Stimulated activated CD8-positive, alpha-beta memory T cell treated with anti-CD3 and anti-CD28 coated beads, Interleukin-4, amount 100 ng/mL, for 1 hour (primary cell): ENCODE data around the gene MAP6D1.

Source experiments
- DNase-seq, 2 donors: peaks; one replicate each; pipeline ENCODE4 v3.0.0-alpha.2; 2020; ENCODE audit warnings: low read depth in 2 of 2, low spot score in 1 of 2

Gene MAP6D1

GRCh38 chr3:183825456-183826161 lies at the start of gene MAP6D1:
TSS of gene MAP6D1 (minus strand) at chr3:183825577. CDS start at chr3:183825547, 30 bp downstream.
- DNase-seq = no peak

DNA sequence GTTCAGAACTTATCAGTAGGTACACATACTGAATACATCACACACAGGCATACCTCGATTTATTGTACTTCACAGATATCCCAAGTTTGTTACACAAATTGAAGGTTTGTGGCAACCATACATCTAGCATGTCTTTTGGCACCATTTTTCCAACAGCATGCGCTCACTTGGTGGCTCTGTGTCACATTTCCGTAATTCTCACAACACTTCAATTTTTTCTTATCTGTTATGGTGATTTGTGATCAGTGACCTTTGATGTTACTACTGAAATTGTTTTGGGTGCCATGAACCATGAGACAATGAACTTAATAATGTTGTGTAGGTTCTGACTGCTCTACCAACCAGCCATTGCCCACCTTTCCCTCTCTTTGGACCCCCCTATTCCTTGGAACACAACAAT lies 48.5 kb upstream of the MAP6D1 start:
- no peak for DNase-seq

- DNase-seq = no peak
These were observed 46.2 kb upstream of the MAP6D1 start for GRCh38 chr3:183871541-183871940.

GRCh38 chr3:183870563-183870962 lies 45.2 kb upstream of the MAP6D1 start:
- no peak for DNase-seq

GRCh38 chr3:183868796-183869195 lies 43.4 kb upstream of the MAP6D1 start:
- no peak for DNase-seq

GRCh38 chr3:183862610-183863009 lies 37.2 kb upstream of the MAP6D1 start:
- no peak for DNase-seq

GRCh38 chr3:183857863-183858262 lies 32.5 kb upstream of the MAP6D1 start:
- no peak for DNase-seq

DNA sequence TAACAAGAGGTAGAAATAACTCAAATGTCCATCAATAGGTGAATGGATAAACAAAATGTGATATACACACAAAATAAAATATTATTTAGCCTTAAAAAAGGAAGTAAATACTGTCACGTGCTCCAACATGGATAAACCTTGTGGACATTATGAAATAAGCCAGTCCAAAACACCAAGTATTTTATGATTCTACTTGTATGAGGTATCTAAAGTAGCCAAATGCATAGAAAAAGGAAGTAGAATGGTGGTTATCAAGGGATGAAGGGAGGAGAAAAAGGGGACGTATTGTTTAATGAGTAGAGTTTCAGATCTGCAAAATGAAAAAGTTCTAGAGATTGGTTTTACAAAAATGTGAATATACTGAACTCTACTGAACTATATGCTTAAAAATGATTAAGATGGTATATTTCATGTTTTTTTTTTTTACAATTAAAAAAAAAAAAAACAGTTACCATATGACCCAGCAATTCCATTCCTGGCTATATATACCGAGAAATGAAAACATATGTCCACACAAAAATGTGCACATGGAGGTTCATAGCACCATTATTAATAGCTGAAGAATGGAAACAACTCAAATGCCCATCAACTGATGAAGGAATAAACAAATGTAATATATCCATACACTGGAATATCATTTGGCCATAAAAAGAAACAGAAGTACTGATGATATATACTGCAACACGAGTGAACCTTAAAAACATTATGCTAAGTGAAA lies 29.1 kb upstream of the MAP6D1 start:
- DNase-seq = no peak

- DNase-seq = no peak
These were observed 20.4 kb upstream of the MAP6D1 start for GRCh38 chr3:183845608-183846288.

GRCh38 chr3:183845090-183845489 lies 19.7 kb upstream of the MAP6D1 start:
- DNase-seq = no peak

DNA sequence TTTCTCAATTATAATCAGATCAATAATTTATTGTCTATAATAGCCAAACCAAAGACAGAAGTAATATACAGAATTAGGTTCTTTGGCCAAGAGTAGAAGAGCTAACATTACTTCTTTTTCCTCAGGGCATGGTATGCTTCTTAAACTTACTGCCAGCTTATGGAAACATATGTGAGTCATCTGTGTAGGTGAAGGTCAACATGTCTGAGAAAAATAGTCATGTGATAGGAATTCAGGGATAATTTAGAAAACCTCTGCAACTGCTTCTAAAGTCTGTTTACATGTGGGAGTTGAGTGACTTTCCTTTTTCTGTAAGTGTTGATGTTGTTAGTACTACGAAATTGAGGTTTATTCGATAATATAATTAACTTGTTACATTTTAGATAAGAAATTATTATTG lies 19.2 kb upstream of the MAP6D1 start:
- no peak for DNase-seq

- DNase-seq = no peak
These were observed 14.4 kb upstream of the MAP6D1 start for GRCh38 chr3:183839751-183840150.

DNA sequence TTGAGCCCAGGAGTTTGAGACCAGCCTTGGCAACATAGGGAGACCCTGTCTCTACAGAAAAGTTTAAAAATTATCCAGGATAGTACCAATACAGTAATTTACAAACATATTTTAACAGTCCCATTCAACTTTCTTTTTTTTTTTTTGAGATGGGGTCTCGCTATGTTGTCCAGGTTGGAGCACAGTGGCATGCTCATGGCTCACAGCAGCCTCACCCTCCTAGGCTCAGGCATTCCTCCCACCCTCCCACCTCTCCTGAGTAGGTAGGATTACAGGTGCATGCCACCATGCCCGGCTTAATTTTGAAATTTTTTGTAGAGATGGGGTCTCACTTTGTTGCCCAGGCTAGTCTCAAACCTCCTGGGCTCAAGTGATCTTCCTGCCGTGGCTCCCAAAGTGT lies 12.5 kb upstream of the MAP6D1 start:
- DNase-seq = no peak

DNA sequence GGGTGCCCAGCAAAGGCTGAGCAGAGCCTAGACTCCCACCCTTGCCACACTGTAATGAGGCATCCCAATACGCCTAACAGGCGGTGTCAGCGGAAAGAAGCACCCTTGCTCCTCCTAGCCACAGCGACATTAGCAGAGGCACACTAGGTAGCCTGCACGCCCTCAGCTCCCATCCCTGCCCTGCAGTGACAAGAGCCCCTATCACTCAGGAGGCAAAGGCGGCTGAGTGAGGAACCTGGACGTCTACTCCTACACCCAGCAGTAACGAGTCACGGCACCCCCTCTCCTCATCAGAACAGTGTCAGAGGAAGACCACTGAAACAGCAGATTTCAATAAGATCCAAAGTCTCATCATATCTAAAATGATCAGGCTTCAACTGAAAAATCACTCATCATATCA lies 12.0 kb upstream of the MAP6D1 start:
- no peak for DNase-seq

GRCh38 chr3:183833516-183833915 lies 8.1 kb upstream of the MAP6D1 start:
- DNase-seq = no peak

DNA sequence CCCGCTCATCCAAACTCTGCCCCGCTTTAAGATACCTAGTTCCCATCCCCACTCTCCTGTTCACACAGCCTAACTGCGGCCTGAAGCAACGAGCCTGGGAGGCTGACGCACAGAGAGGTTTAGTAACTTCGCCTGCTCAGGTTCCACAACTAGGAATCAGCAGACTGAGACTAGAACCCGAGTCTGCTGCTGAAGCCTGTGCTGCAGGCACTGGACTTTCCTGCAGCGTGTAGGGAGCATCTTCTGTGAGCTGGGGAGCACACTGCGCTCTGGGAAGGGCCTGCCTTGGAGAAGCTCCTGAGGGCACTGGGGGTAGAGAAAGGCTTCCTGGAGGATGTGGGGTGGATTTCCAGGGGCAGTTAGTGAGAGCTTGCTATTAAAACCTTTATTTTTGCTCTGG lies 4.8 kb upstream of the MAP6D1 start:
- DNase-seq = no peak

GRCh38 chr3:183829466-183829865 lies 4.1 kb upstream of the MAP6D1 start:
- no peak for DNase-seq

GRCh38 chr3:183828538-183828870 lies 3.1 kb upstream of the MAP6D1 start:
- DNase-seq = no peak

DNA sequence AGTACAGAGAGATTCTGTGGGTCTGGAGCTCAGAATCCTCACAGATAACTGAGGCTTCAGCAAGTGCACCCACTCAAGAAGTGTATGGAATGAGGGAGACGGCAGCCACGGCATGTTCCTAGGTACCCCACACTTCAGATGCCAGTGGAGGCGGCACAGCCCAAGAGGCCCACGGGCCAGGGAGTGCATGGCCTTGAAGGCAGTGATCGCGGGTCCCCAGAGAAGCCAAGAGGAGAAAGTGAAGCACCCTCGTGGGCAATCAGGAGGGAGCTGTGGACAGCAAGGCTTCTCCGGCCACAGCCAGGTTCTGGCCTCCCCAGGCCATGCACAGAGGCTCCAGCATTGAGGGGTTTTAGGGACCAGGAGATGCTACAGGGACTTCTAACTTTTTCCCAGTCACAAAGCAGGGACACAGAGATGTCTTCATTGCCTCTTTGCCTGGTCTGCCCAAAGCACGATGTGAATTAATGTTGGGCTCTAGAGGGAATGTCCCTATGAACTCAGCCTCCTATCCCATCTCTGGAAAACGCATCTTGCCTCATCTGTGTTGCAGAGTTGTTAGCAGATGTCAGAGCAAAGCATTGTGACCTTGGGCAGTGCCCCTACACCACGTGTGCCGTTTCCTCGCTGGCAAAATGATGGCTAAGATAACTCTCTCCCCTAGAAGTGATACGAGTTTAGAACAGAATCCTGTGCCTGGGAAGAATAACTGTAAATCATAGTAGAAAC lies 2.6 kb upstream of the MAP6D1 start:
- no peak for DNase-seq

DNA sequence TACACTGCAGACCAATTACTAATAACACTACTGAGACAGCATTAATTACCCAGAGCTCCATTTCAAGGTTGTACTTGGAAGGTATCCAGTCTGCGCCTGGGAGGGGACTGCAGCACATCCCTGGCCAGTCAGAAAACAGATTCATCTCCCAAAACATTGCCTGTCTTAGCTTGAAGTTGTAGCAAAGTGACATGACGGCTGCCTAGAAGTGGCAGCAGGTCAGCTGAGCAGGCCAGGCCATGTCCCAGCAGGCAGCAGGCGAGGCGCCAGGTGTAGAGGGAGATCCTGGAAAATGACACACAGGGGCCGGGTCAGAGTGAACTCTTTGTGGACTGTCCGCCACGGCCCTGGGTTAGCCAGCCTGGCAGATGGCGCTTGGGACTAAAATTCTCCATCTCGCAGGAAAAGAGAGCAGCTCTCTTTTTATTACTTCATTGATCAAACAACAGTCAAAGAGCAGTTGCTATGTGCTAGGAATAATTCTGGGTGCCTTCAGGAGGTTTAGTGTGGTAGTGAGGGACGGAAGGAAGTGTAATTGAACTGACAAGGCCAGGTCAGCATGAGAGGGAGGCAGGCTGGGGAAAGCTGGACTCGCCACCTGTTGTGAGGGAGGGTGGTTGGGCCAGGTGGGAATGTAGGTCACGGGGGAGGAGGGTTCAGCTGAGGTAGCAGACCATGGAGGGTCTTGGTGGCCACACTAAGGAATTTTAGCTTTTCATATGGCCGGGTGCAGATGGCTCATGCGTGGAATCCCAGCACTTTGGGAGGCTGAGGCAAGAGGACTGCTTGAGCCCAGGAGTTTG lies 1.3 kb upstream of the MAP6D1 start:
- DNase-seq = no peak
